ENCODE data around the gene CCDC12. TPM values are rescaled to one million over a fixed set of nuclear protein-coding genes. Genes with fewer than 3 reads are reported as not detected.

The CCDC12 gene
- total RNA-seq, 1 experiment from 2014 or later, result 47.3 TPM

DNA sequence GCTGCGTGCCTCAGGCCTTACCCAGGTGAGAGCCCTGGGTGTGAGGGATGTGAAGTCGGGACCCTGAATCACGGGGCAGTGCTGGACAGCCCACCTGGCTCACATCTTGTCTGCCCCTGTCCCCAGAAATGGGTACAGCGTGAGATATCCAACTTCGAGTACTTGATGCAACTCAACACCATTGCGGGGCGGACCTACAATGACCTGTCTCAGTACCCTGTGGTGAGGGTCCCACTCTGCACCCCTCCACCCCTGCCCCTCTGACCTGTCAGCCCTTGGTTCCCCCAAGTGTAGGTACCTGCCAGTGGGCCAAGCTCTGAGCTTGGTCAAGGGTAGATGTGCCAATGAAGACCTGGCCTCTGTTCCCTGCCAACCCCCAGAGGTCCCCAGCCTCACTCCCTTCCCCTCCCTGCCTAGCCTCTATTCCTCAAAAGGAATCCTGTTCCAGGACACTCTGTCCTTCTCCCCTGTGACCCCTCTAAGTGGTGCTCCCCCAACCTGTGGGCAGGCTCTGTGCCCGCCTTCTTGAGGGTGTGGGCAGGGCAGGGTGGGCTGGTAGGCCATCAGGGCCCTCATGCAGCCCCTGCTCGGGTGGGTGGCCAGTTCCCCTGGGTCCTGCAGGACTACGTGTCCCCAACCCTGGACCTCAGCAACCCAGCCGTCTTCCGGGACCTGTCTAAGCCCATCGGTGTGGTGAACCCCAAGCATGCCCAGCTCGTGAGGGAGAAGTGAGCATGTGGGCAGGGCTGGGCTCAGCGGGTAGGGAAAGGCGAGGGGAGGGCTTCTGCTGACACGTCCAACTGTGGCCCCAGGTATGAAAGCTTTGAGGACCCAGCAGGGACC is 28.0 kb upstream of the CCDC12 start:
- Mint-ChIP-seq H3K27ac (ENCODE audit: unreplicated experiment) (no peak overlapping the region), H3K36me3 (ENCODE audit: insufficient read depth, unreplicated experiment) (peaks cover 41% of the 10 kb centered on the region), H3K4me1 (ENCODE audit: low read depth, unreplicated experiment) (no peaks in the 10 kb centered on the region), H3K27me3 (ENCODE audit: unreplicated experiment) (no peaks in the 10 kb centered on the region), H3K4me3 (ENCODE audit: low read depth, unreplicated experiment) (no peak overlapping the region), H3K9me3 (ENCODE audit: low read depth, unreplicated experiment) (no peaks in the 10 kb centered on the region)
- CTCF ChIA-PET, result interaction anchor here (0.9 kb wide), 1 partner anchor 69 kb away, joined by 3 read pairs; no protein-coding TSS in a partner anchor
- intact Hi-C loops (cut with micrococcal nuclease; ENCODE audit: unreplicated experiment), result no loop called here
- TF ChIP-seq CTCF (IDR thresholded peaks at IDR 0.05; ENCODE audit: unreplicated experiment), result no peak
- BruUV-seq (replicated peaks), result no TSS peak
- no peak for DNase-seq

DNA sequence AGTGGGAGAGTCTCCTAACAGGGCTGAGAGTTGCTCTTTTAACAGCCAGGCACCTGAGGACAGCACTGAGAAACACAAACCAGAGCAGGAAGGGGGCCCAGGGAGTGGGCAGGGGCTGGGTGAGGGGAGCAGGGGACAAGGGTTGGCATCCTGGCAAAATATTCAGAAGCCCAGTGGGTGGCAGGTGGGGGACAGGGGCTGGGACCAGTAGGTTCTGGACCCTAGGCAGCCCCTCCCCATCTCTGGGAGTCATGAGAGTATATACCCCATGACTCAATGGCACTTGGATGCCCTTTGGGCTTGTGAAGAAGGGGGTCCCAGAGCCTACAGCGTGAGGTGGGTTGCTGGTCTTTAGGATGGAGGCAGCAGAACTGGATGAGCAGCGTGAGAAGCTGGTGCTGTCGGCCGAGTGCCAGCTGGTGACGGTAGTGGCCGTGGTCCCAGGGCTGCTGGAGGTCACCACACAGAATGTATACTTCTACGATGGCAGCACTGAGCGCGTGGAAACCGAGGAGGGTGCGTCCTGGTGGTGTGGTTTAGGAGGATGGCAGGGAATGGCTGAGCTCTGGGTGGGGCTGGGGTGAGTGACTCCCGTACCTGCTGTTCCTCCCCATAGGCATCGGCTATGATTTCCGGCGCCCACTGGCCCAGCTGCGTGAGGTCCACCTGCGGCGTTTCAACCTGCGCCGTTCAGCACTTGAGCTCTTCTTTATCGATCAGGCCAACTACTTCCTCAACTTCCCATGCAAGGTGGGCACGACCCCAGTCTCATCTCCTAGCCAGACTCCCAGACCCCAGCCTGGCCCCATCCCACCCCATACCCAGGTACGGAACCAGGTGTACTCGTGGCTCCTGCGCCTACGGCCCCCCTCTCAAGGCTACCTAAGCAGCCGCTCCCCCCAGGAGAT is 27.2 kb upstream of the CCDC12 start:
- CTCF ChIA-PET, result interaction anchor here (0.9 kb wide), 1 partner anchor 68 kb away, joined by 3 read pairs; no protein-coding TSS in a partner anchor
- no peaks in the 10 kb centered on the region for H3K4me1 Mint-ChIP-seq (ENCODE audit: low read depth, unreplicated experiment)
- no peak overlapping the region for H3K27ac Mint-ChIP-seq (ENCODE audit: unreplicated experiment)
- no peak for DNase-seq
- intact Hi-C loops (cut with micrococcal nuclease; ENCODE audit: unreplicated experiment), result no loop called here
- H3K27me3 Mint-ChIP-seq (ENCODE audit: unreplicated experiment), result no peaks in the 10 kb centered on the region
- H3K36me3 Mint-ChIP-seq (ENCODE audit: insufficient read depth, unreplicated experiment), result peaks cover 42% of the 10 kb centered on the region
- BruUV-seq (replicated peaks), result no TSS peak
- no peak overlapping the region for H3K4me3 Mint-ChIP-seq (ENCODE audit: low read depth, unreplicated experiment)
- no peaks in the 10 kb centered on the region for H3K9me3 Mint-ChIP-seq (ENCODE audit: low read depth, unreplicated experiment)
- TF ChIP-seq CTCF (IDR thresholded peaks at IDR 0.05; ENCODE audit: unreplicated experiment), result no peak

DNA sequence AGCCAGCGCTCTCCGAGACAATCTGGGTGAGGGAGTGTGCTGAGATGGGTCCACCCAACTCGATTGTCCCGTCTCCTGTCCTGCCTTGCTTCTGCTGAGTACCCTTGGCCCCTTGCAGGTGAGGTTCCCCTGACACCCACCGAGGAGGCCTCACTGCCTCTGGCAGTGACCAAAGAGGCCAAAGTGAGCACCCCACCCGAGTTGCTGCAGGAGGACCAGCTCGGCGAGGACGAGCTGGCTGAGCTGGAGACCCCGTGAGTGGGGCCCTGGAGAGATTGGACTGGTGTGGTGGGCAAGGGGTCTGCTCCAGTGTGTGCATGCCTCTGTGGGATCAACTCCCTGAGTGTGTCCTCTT is 26.5 kb upstream of the CCDC12 start:
- H3K9me3 Mint-ChIP-seq (ENCODE audit: low read depth, unreplicated experiment), result no peaks in the 10 kb centered on the region
- no peak for DNase-seq
- H3K27ac Mint-ChIP-seq (ENCODE audit: unreplicated experiment), result no peak overlapping the region
- no peaks in the 10 kb centered on the region for H3K4me1 Mint-ChIP-seq (ENCODE audit: low read depth, unreplicated experiment)
- no peaks in the 10 kb centered on the region for H3K27me3 Mint-ChIP-seq (ENCODE audit: unreplicated experiment)
- BruUV-seq (replicated peaks), result no TSS peak
- CTCF ChIA-PET, result no interaction called here
- H3K36me3 Mint-ChIP-seq (ENCODE audit: insufficient read depth, unreplicated experiment), result peaks cover 49% of the 10 kb centered on the region
- no peak for TF ChIP-seq CTCF (IDR thresholded peaks at IDR 0.05; ENCODE audit: unreplicated experiment)
- no peak overlapping the region for H3K4me3 Mint-ChIP-seq (ENCODE audit: low read depth, unreplicated experiment)
- intact Hi-C loops (cut with micrococcal nuclease; ENCODE audit: unreplicated experiment), result no loop called here

- intact Hi-C loops (cut with micrococcal nuclease; ENCODE audit: unreplicated experiment), result no loop called here
Measured at GRCh38 chr3:47002171-47003055, 25.9 kb upstream of the CCDC12 start.

More at GRCh38 chr3:47002171-47003055, 25.9 kb upstream of the CCDC12 start:
- CTCF ChIA-PET, result interaction anchor here (0.5 kb wide), 1 partner anchor 312 kb away, joined by 3 read pairs; no protein-coding TSS in a partner anchor
- BruUV-seq (replicated peaks), result TSS peak; percentile 7
- TF ChIP-seq CTCF (IDR thresholded peaks at IDR 0.05; ENCODE audit: unreplicated experiment), result no peak
- H3K9me3 Mint-ChIP-seq (ENCODE audit: low read depth, unreplicated experiment), result no peaks in the 10 kb centered on the region
- DNase-seq, result no peak
- no peak overlapping the region for H3K4me3 Mint-ChIP-seq (ENCODE audit: low read depth, unreplicated experiment)
- peaks cover 47% of the 10 kb centered on the region for H3K36me3 Mint-ChIP-seq (ENCODE audit: insufficient read depth, unreplicated experiment)
- H3K27me3 Mint-ChIP-seq (ENCODE audit: unreplicated experiment), result no peaks in the 10 kb centered on the region
- H3K4me1 Mint-ChIP-seq (ENCODE audit: low read depth, unreplicated experiment), result no peaks in the 10 kb centered on the region
- H3K27ac Mint-ChIP-seq (ENCODE audit: unreplicated experiment), result no peak overlapping the region

All from Calu3 (cell line).